ENCODE results near the gene MIEF1. TPM values are rescaled to one million over a fixed set of nuclear protein-coding genes. Genes with fewer than 3 reads are reported as not detected.

The MIEF1 gene
- total RNA-seq, 4 donors from 2014 or later, result 12.8 to 27.1 (median 20.2) TPM

DNA sequence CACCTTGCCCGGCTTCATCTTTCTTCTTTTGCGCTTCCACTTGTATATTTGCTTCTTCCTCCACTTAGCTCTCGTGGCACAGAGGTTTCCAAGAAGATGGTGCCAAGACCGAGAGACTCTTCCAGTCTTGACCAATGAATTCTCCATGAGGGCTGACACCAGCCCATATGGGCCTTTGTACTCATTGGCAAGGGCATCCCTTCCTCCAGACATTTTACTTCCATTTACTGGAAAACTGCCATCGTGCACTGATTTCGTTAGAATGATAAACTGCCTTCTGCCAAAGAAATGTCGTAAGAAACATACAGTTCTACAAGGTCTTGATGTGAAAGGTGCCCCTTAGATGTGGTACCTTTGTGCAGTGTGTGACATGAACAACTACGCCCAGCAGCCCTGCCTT is 4.7 kb upstream of the MIEF1 start:
- no peak for DNase-seq (ENCODE audit: low spot score in 2 of 2)

DNA sequence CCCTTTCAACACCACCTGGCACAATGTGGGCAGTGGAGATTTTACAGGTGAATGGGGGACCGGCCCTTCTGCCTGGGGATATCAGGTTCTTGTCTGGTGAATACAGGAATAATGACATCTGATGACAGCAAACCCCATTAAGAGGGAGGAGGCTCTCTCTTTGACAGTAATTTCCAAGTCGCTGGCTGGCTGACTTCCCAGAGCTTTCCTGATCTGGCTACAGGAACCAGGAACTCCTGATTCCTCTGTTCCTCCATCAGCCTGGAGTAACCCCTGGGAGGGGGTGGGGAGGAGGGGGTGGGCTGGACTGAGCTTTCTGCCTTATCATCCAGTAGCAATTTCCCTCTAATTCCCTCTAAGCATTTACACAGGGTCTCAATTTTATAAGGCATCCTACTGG is 3.7 kb upstream of the MIEF1 start:
- WGBS, 2 donors, result 7 to 21% methylated on average over 2 of the region's 2 CpGs
- TF ChIP-seq CTCF (IDR thresholded peaks at IDR 0.05) (no peak), POLR2A (IDR thresholded peaks at IDR 0.05) (no peak)
- intact Hi-C loops (cut with DNase I; ENCODE audit: low total_unique reads), result no loop called here
- peak in 1 of 2 donors; percentile 53 for DNase-seq (ENCODE audit: low spot score in 2 of 2)
- H3K4me3 ChIP-seq (ENCODE audit: low read depth, poor library complexity, severe bottlenecking), result no peak overlapping the region

More for the DNA sequence above, 4.7 kb upstream of the MIEF1 start:
- TF ChIP-seq CTCF (IDR thresholded peaks at IDR 0.05) (no peak), POLR2A (IDR thresholded peaks at IDR 0.05) (no peak)
- intact Hi-C loops (cut with DNase I; ENCODE audit: low total_unique reads), result no loop called here
- no peak overlapping the region for H3K4me3 ChIP-seq (ENCODE audit: low read depth, poor library complexity, severe bottlenecking)
- WGBS, 2 donors, result 79 to 83% methylated on average over 8 of the region's 8 CpGs

- WGBS, 2 donors, result 48 to 59% methylated on average over 3 of the region's 3 CpGs
- TF ChIP-seq CTCF (IDR thresholded peaks at IDR 0.05), result no peak
- no peak for TF ChIP-seq POLR2A (IDR thresholded peaks at IDR 0.05)
- intact Hi-C loops (cut with DNase I; ENCODE audit: low total_unique reads), result no loop called here
- DNase-seq (ENCODE audit: low spot score in 2 of 2), result no peak
- H3K4me3 ChIP-seq (ENCODE audit: low read depth, poor library complexity, severe bottlenecking), result no peak overlapping the region
Observed at GRCh38 chr22:39498802-39499201, 3.3 kb upstream of the MIEF1 start.

GRCh38 chr22:39500101-39500500 is 2.0 kb upstream of the MIEF1 start:
- intact Hi-C loops (cut with DNase I; ENCODE audit: low total_unique reads), result no loop called here
- no peak for DNase-seq (ENCODE audit: low spot score in 2 of 2)
- H3K4me3 ChIP-seq (ENCODE audit: low read depth, poor library complexity, severe bottlenecking), result no peak overlapping the region
- no peak for TF ChIP-seq POLR2A (IDR thresholded peaks at IDR 0.05)
- no peak for TF ChIP-seq CTCF (IDR thresholded peaks at IDR 0.05)
- WGBS, 2 donors, result 89 to 90% methylated on average over 6 of the region's 6 CpGs

DNA sequence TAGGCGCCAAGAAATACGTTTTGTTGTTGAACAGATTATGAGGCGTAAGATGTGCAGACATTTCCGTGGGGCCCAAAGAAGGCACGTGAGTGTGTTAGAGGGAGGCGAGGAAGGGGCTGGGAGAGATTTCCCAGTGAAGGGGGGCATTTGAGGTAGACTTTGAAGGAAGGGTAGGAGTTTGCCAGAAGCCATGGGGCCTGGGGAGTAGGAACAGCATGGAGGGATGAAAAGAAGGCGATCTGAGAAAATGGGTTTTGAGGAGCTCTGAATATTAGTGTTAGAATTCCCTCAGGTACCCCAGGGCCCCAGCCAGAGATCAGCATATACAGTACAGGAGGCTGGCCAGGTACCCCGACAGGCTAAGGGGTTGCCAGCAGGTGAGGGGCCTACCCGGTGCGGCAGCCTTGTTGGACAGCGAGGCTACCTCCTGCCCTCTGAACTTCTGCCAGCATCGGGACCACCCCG is 414 bp upstream of the MIEF1 start:
- no peak overlapping the region for H3K4me3 ChIP-seq (ENCODE audit: low read depth, poor library complexity, severe bottlenecking)
- TF ChIP-seq POLR2A (IDR thresholded peaks at IDR 0.05) (no peak), CTCF (IDR thresholded peaks at IDR 0.05) (no peak)
- 27 to 38% methylated on average over 8 to 13 of the region's 13 CpGs for WGBS, 2 donors
- intact Hi-C loops (cut with DNase I; ENCODE audit: low total_unique reads), result no loop called here
- DNase-seq (ENCODE audit: low spot score in 2 of 2), result no peak

GRCh38 chr22:39502789-39503409 is 809 bp downstream of the MIEF1 start:
- TF ChIP-seq CTCF (IDR thresholded peaks at IDR 0.05), result no peak
- TF ChIP-seq POLR2A (IDR thresholded peaks at IDR 0.05), result no peak
- peak overlapping the region; percentile 92 for H3K4me3 ChIP-seq (ENCODE audit: low read depth, poor library complexity, severe bottlenecking)
- no peak for DNase-seq (ENCODE audit: low spot score in 2 of 2)
- WGBS, 2 donors, result 5 to 11% methylated on average over 18 of the region's 18 CpGs
- intact Hi-C loops (cut with DNase I; ENCODE audit: low total_unique reads), result no loop called here

Measured in lower leg skin (tissue), 4 donors.